Fibroblast of the aortic adventitia (primary cell): ENCODE results near the gene KLHL35. TPM values are rescaled to one million over a fixed set of nuclear protein-coding genes. Genes with fewer than 3 reads are reported as not detected.
A peak's percentile ranks its signal among the peaks of the same experiment; 100 is the strongest.

Experiments used
- DNase-seq: peaks from one replicate; pipeline ENCODE4 v3.0.0-alpha.2; 2010; ENCODE audit warnings: low read depth
- H3K4me3 ChIP-seq: 2 replicates; pipeline ENCODE4 v1.5.1; 2011; ENCODE audit warnings: low read depth, mild to moderate bottlenecking, control low read depth, low read length, moderate library complexity
- small RNA-seq: library from RNA; depleted of rRNA; stranded (forward); fragments of <200 nt; gene quantifications from one replicate; pipeline ENCODE3, GENCODE V24; 2012
- total RNA-seq: library from RNA; depleted of rRNA; stranded (reverse); fragments of >200 nt; gene quantifications from 2 replicates; pipeline ENCODE4 v1.2.3, GENCODE V29; 2012; ENCODE audit warnings: low replicate concordance
- TF ChIP-seq, protein P1 (sequence below): IDR thresholded peaks from 2 replicates; pipeline ENCODE4 v1.5.1; 2011; ENCODE audit warnings: mild to moderate bottlenecking, low read length, control low read depth, inconsistent platforms; ENCODE audit not compliant: insufficient read depth

KLHL35 gene
- total RNA-seq, 1 donor = 3.0 TPM

DNA sequence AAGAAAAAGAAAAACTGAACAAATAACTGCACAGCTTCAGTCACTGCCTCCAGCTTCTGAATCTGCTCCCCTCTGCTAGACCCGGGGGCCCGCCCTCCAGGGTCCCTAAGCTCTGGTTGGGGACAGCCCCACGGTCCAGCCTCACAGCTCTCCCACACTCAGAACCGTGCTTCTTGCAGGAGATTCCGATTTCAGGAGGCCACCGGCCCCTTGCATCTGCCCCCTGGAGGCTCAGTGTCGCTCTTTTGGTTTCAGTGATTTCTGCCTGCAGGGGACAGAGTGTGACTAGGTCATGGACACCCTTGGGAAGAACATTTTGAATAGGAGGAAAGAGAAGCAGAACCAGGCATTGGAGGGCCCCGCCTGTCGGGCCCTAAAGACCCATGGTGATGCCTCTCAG lies 56.8 kb downstream of the KLHL35 start:
- DNase-seq = no peak

DNA sequence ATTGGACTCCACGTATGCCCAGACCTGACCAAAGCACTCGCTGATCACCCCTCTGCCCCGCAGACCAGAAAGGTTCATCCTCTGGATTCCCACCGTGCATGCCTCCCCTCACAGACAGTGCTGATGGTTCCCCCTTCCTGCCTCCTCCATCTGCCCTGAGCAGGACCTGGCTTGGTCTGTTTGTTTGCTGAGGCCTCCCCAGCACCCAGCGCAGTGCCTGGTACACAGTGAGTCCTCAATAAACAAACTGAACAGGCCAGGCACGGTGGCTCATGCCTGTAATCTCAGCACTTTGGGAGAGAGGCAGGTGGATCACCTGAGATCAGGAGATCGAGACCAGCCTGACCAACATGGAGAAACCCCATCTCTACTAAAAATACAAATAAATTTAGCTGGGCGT lies 57.4 kb downstream of the KLHL35 start:
- TF ChIP-seq, protein P1, sequence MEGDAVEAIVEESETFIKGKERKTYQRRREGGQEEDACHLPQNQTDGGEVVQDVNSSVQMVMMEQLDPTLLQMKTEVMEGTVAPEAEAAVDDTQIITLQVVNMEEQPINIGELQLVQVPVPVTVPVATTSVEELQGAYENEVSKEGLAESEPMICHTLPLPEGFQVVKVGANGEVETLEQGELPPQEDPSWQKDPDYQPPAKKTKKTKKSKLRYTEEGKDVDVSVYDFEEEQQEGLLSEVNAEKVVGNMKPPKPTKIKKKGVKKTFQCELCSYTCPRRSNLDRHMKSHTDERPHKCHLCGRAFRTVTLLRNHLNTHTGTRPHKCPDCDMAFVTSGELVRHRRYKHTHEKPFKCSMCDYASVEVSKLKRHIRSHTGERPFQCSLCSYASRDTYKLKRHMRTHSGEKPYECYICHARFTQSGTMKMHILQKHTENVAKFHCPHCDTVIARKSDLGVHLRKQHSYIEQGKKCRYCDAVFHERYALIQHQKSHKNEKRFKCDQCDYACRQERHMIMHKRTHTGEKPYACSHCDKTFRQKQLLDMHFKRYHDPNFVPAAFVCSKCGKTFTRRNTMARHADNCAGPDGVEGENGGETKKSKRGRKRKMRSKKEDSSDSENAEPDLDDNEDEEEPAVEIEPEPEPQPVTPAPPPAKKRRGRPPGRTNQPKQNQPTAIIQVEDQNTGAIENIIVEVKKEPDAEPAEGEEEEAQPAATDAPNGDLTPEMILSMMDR = no peak
- DNase-seq = no peak
- H3K4me3 ChIP-seq = no peak overlapping the region

More for the DNA sequence above, 56.8 kb downstream of the KLHL35 start:
- no peak overlapping the region for H3K4me3 ChIP-seq
- TF ChIP-seq, protein P1 = peak; percentile 6

DNA sequence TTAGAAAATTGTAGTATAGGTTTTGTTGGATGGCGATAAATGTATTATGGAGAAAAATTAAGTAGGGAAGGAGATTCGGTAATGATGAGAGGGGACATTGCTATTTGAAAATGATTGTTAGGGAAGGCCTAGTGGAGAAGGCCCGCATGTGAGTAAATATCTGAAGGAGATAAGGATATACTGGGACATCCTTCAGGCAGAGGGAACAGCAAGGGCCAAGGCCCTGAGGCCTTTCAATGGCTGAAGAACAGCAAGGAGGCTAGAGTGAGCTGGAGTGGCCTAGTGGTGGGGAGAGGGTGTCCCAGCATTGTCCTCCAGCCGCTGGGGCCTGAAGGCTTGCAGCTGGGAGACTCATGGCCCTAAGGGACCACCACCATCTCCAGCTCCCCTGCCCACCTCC lies 58.4 kb downstream of the KLHL35 start:
- no peak for DNase-seq
- H3K4me3 ChIP-seq = no peak overlapping the region
- TF ChIP-seq, protein P1 = no peak

DNA sequence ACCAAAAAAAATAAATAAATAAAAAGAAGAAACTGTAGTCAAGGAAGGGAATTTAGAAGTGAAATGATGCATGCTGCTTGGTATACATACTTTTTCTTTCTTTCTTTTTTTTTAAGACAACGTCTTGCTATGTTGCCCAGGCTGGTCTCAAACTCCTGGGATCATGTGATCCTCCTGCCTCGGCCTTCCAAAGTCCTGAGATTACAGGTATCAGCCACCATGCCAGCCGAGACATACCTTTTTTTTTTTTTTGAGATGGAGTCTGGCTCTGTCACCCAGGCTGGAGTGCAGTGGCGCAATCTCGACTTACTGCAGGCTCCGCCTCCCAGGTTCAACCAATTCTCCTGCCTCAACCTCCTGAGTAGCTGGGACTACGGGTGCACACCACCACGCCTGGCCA lies 59.8 kb downstream of the KLHL35 start:
- DNase-seq = no peak
- H3K4me3 ChIP-seq = no peak overlapping the region
- TF ChIP-seq, protein P1 = no peak

Small RNA genes within 50 kb of the gene (small RNA-seq; reads per million reads assigned to genes)
- gene SNORD15A (not detected), gene SNORD15B (6,778 reads per million, percentile 100 among the genes with 10 or more reads in this experiment)

Other genes starting within 250 kb of the KLHL35 start
- 0.08 TPM in 1 of 2 replicates, not detected in the other for gene TPBGL, start 192.4 kb downstream of the KLHL35 start, total RNA-seq
- gene ARRB1, start 81.5 kb downstream of the KLHL35 start, total RNA-seq = 32.0 and 36.3 TPM in 2 replicates
- 2,208 and 3,605 TPM in 2 replicates for gene RPS3, start 33.7 kb downstream of the KLHL35 start, total RNA-seq
- 5.3 and 12.4 TPM in 2 replicates for gene GDPD5, start 92.7 kb upstream of the KLHL35 start, total RNA-seq
- gene SERPINH1, start 129.1 kb upstream of the KLHL35 start, total RNA-seq = 374 and 497 TPM in 2 replicates
- gene MAP6, start 235.8 kb upstream of the KLHL35 start, total RNA-seq = 3.4 and 10.0 TPM in 2 replicates